HCT116 (cell line): ENCODE data around the gene ZFR2. TPM values are rescaled to one million over a fixed set of nuclear protein-coding genes. Genes with fewer than 3 reads are reported as not detected.

ENCODE experiments used
- ATAC-seq: fragments of 200-7000 bp; cut with Tn5 transposase; 2 replicates; pipeline ENCODE4 v1.9.1; 2020; ENCODE audit warnings: mild to moderate bottlenecking, moderate library complexity
- BruUV-seq: library from RNA; stranded (reverse); fragments of 400-500 nt; replicated peaks from 2 replicates; lab custom pipeline; 2021; lab: Mats Ljungman, UMichigan
- CTCF ChIA-PET: fragments of 300-600 bp; sonication (Branson Sonifier 250); formaldehyde crosslinking; loops from one replicate; lab custom pipeline; 2021; ENCODE audit warnings: antibody characterized with exemption; lab: Charles Lee
- POLR2A ChIA-PET: fragments of 300-600, 350-600 bp; sonication (Branson Sonifier 250); formaldehyde crosslinking; loops from one replicate; lab custom pipeline; 2021; ENCODE audit warnings: antibody characterized with exemption; lab: Charles Lee
- RAD21 ChIA-PET, 2 experiments: fragments of 300-600 bp; sonication (Branson Sonifier 250); formaldehyde crosslinking; loops; one replicate each; lab custom pipeline; 2023; ENCODE audit warnings: low total read pairs in 2 of 2; ENCODE audit not compliant: uncharacterized antibody in 2 of 2, unreplicated experiment in 2 of 2, low non-redundant PET in 1 of 2; lab: Charles Lee
- DNase-seq: peaks from one replicate; pipeline ENCODE4 v3.0.0-alpha.2; 2010; ENCODE audit warnings: low read depth, low spot score
- H2AFZ ChIP-seq: fragments of 200-600 bp; shearing (Covaris generic), sonication (generic); 2 replicates; pipeline ENCODE4 v1.6.1; 2017; ENCODE audit warnings: low read depth, mixed run types, mixed read lengths, antibody characterized with exemption, low read length; ENCODE audit not compliant: poor library complexity, severe bottlenecking
- H3K27ac ChIP-seq: 2 replicates; pipeline ENCODE4 v1.5.1; 2012; ENCODE audit warnings: low read depth, low read length
- H3K27me3 ChIP-seq: fragments of 200-600 bp; sonication (generic); 2 replicates; pipeline ENCODE4 v1.6.1; 2016; ENCODE audit warnings: mixed run types, low read length, mixed read lengths; ENCODE audit not compliant: insufficient read depth
- H3K36me3 ChIP-seq, 2 experiments: fragments of 200-500 bp in 1 of 2; fragments of 200-600 bp in 1 of 2; sonication (Bioruptor generic) in 1 of 2; sonication (generic) in 1 of 2; 2 replicates each; pipeline versions ENCODE4 v1.5.1 to v1.6.1; 2014 to 2016; ENCODE audit warnings: low read length in 2 of 2, inconsistent platforms in 1 of 2, mixed read lengths in 1 of 2, mixed run types in 1 of 2; ENCODE audit not compliant: insufficient read depth in 2 of 2, control insufficient read depth in 1 of 2
- H3K4me1 ChIP-seq, 2 experiments: fragments of 200-600 bp in 1 of 2; sonication (generic) in 1 of 2; 2 replicates each; pipeline versions ENCODE4 v1.5.1 to v1.6.1; 2012 to 2017; ENCODE audit warnings: low read length in 2 of 2, inconsistent platforms in 1 of 2, mild to moderate bottlenecking in 1 of 2, mixed read lengths in 1 of 2, mixed run types in 1 of 2, moderate library complexity in 1 of 2; ENCODE audit not compliant: insufficient read depth in 2 of 2, control insufficient read depth in 1 of 2
- H3K4me2 ChIP-seq: fragments of 200-600 bp; sonication (generic); 2 replicates; pipeline ENCODE4 v1.6.1; 2017; ENCODE audit warnings: mixed run types, low read length, mixed read lengths
- H3K4me3 ChIP-seq, 2 experiments: fragments of 200-600 bp in 1 of 2; sonication (generic) in 1 of 2; replicated peaks in 1 of 2; 2 replicates each; pipeline ENCODE4 v1.5.1; 2011 to 2016; ENCODE audit warnings: low read length in 2 of 2, control low read depth in 1 of 2, low read depth in 1 of 2, mild to moderate bottlenecking in 1 of 2, mixed read lengths in 1 of 2, mixed run types in 1 of 2
- H3K79me2 ChIP-seq: fragments of 200-600 bp; sonication (generic); 2 replicates; pipeline ENCODE4 v1.6.1; 2017; ENCODE audit warnings: mild to moderate bottlenecking, mixed run types, low read length, moderate library complexity, mixed read lengths; ENCODE audit not compliant: insufficient read depth
- H3K9ac ChIP-seq: fragments of 200-600 bp; sonication (generic); 2 replicates; pipeline ENCODE4 v1.6.1; 2016; ENCODE audit warnings: low read length, mixed read lengths
- H3K9me2 ChIP-seq: fragments of 200-600 bp; sonication (generic), shearing (Covaris generic); 2 replicates; pipeline ENCODE4 v1.6.1; 2017; ENCODE audit warnings: mixed run types, mild to moderate bottlenecking, moderate library complexity; ENCODE audit not compliant: insufficient read depth
- H3K9me3 ChIP-seq, 2 experiments: fragments of 200-500 bp in 1 of 2; fragments of 200-600 bp in 1 of 2; sonication (Bioruptor generic) in 1 of 2; sonication (generic) in 1 of 2; 2 replicates each; pipeline ENCODE4 v1.6.1; 2014 to 2017; ENCODE audit warnings: low read length in 2 of 2, mixed read lengths in 2 of 2, inconsistent platforms in 1 of 2, low read depth in 1 of 2, mild to moderate bottlenecking in 1 of 2, mixed run types in 1 of 2, moderate library complexity in 1 of 2; ENCODE audit not compliant: control insufficient read depth in 1 of 2, insufficient read depth in 1 of 2
- H4K20me1 ChIP-seq: fragments of 200-600 bp; sonication (generic), shearing (Covaris generic); 2 replicates; pipeline ENCODE4 v1.6.1; 2017; ENCODE audit warnings: mixed run types, mild to moderate bottlenecking, moderate library complexity; ENCODE audit not compliant: insufficient read depth
- EZH2 ChIP-seq: fragments of 200-600 bp; sonication (generic); IDR thresholded peaks from 2 replicates; pipeline ENCODE4 v1.6.1; 2017; ENCODE audit warnings: antibody characterized with exemption, mixed run types
- FOSL1 ChIP-seq: IDR thresholded peaks from 2 replicates; pipeline ENCODE4 v1.6.1; 2012; ENCODE audit warnings: low read depth
- JUND ChIP-seq: IDR thresholded peaks from 2 replicates; pipeline ENCODE4 v1.6.1; 2012
- SP1 ChIP-seq: IDR thresholded peaks from 2 replicates; pipeline ENCODE4 v1.6.1; 2012; ENCODE audit warnings: low read depth
- TCF7L2 ChIP-seq: IDR thresholded peaks from 2 replicates; pipeline ENCODE4 v1.7.0; 2011; ENCODE audit warnings: borderline replicate concordance, inconsistent platforms; ENCODE audit not compliant: insufficient read depth, insufficient read length; ENCODE audit errors: extremely low read depth
- intact Hi-C: fragments of 100-400 bp; cut with micrococcal nuclease; formaldehyde crosslinking; loops from 2 replicates; pipeline ENCODE4 v1.10.0; 2022
- total RNA-seq: library from RNA; stranded (reverse); gene quantifications from one replicate; pipeline ENCODE4 v1.2.1, GENCODE V29; 2021; ENCODE audit not compliant: unreplicated experiment

Gene ZFR2
- total RNA-seq, 1 experiment from 2014 or later: 0.34 TPM

DNA sequence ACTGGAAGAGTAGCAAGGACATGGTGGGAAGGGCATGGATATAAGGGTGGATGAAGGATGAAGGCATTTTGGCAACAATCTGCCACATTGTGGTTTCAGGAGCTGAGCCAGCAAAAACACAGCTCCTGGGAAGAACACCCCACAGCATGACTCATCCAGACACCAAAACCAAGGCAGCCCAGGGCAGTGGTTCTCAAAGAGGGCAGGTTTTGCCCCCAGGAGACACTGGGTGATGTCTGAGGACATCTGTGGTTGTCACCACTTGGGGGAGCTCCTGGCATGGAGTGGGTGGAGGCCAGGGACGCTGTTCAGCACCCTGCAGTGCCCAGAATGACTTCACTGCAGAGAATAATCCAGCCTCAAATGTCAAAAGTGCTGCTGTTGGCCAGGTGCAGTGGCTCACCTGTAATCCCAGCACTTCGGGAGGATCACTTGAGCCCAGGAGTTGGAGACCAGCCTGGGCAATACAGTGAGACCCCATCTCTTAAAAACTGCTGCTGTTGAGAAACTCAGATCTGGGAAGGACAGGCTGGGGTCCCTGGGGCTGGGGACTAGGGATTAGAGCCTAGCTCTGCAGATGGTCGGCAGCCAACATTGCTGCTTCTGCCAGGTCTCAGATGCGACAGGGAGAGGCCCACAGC lies 16.1 kb downstream of the ZFR2 start (continued):
- TF ChIP-seq SP1 (no peak), TCF7L2 (no peak)

DNA sequence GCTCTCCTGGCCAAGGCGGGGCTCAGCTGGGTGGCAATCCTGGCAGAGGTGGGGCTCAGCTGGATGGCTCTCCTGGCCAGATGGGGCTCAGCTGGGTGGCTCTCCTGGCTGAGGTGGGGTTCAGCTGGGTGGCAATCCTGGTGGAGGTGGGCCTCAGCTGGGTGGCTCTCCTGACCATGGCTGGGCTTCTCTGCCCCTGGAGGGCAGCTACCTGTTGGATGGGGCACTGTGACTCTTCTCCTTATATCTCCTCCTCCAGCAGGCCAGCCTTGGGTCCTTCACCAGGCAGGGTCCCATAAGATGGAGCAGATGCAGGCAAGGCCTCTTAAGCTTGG lies 16.7 kb downstream of the ZFR2 start:
- H2AFZ ChIP-seq: no peak overlapping the region
- peak overlapping the region; percentile 38; the same call in 1 of the 2 replicates for H3K27ac ChIP-seq
- H3K9ac ChIP-seq: no peak overlapping the region
- POLR2A ChIA-PET: interaction anchor here (1.1 to 3.0 kb wide), 3 partner anchors 117 to 133 kb away, joined by 4 to 13 read pairs (median 4); partner anchors contain the start of genes DAPK3 and EEF2
- ATAC-seq (no peak), DNase-seq (no peak)
- H3K79me2 ChIP-seq: no peaks in the 10 kb centered on the region
- CTCF ChIA-PET: interaction anchor here (0.6 to 4.1 kb wide), 20 partner anchors 10 to 356 kb away, joined by 3 to 27 read pairs (median 4); partner anchors contain the start of genes DAPK3, EEF2, MRPL54 and PIAS4
- H4K20me1 ChIP-seq: no peaks in the 10 kb centered on the region
- H3K36me3 ChIP-seq: no peaks in the 10 kb centered on the region
- BruUV-seq: no TSS peak
- RAD21 ChIA-PET: interaction anchor here (1.0 to 2.3 kb wide), 2 partner anchors 119 to 136 kb away, joined by 5 to 7 read pairs; partner anchors contain the start of gene DAPK3 (in 1 of the 2)
- no peak overlapping the region for H3K4me3 ChIP-seq
- no peaks in the 10 kb centered on the region for H3K27me3 ChIP-seq
- no peaks in the 10 kb centered on the region for H3K9me3 ChIP-seq
- TF ChIP-seq EZH2: no peak
- no peak for TF ChIP-seq JUND
- no peak for TF ChIP-seq FOSL1
- no peaks in the 10 kb centered on the region for H3K9me2 ChIP-seq
- H3K4me2 ChIP-seq: peak overlapping the region; percentile 29
- intact Hi-C loops: loop anchor here (1.0 to 10.0 kb wide), 4 partner anchors 119 to 355 kb away; partner anchors contain the start of genes DAPK3 and EEF2
- peaks cover 21 to 39% of the 10 kb centered on the region in 2 experiments for H3K4me1 ChIP-seq
